Measurements from ENCODE around the gene KCNJ2.

Gene KCNJ2

GRCh38 chr17:70181376-70181775 is 12.0 kb downstream of the KCNJ2 start:
- Histone ChIP-seq H3K27ac (ENCODE audit: low read length) (no peak overlapping the region), H3K27me3 (ENCODE audit: low read depth, low read length) (no peaks in the 10 kb centered on the region), H3K4me3 (ENCODE audit: low read length) (no peak overlapping the region), H3K4me2 (ENCODE audit: low read length) (no peak overlapping the region), H4K20me1 (ENCODE audit: insufficient read depth, low read length) (no peaks in the 10 kb centered on the region), H3K9ac (ENCODE audit: low read length) (no peak overlapping the region), H3K79me2 (ENCODE audit: low read length) (no peaks in the 10 kb centered on the region), H2AFZ (ENCODE audit: low read depth, low read length) (no peak overlapping the region), H3K9me3 (ENCODE audit: insufficient read depth, low read length) (no peaks in the 10 kb centered on the region), H3K36me3 (replicated peaks; ENCODE audit: low read depth, low read length) (no peaks in the 10 kb centered on the region), H3K4me1 (ENCODE audit: low read length) (no peaks in the 10 kb centered on the region)
- no peak for TF ChIP-seq EZH2phosphoT487 (IDR thresholded peaks at IDR 0.05; ENCODE audit: low read depth)
- TF ChIP-seq, protein P1, sequence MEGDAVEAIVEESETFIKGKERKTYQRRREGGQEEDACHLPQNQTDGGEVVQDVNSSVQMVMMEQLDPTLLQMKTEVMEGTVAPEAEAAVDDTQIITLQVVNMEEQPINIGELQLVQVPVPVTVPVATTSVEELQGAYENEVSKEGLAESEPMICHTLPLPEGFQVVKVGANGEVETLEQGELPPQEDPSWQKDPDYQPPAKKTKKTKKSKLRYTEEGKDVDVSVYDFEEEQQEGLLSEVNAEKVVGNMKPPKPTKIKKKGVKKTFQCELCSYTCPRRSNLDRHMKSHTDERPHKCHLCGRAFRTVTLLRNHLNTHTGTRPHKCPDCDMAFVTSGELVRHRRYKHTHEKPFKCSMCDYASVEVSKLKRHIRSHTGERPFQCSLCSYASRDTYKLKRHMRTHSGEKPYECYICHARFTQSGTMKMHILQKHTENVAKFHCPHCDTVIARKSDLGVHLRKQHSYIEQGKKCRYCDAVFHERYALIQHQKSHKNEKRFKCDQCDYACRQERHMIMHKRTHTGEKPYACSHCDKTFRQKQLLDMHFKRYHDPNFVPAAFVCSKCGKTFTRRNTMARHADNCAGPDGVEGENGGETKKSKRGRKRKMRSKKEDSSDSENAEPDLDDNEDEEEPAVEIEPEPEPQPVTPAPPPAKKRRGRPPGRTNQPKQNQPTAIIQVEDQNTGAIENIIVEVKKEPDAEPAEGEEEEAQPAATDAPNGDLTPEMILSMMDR (IDR thresholded peaks at IDR 0.05; ENCODE audit: low read depth, low read length), result no peak

GRCh38 chr17:70181866-70182265 is 12.5 kb downstream of the KCNJ2 start:
- Histone ChIP-seq H3K4me1 (ENCODE audit: low read length) (no peaks in the 10 kb centered on the region), H3K79me2 (ENCODE audit: low read length) (no peaks in the 10 kb centered on the region)

DNA sequence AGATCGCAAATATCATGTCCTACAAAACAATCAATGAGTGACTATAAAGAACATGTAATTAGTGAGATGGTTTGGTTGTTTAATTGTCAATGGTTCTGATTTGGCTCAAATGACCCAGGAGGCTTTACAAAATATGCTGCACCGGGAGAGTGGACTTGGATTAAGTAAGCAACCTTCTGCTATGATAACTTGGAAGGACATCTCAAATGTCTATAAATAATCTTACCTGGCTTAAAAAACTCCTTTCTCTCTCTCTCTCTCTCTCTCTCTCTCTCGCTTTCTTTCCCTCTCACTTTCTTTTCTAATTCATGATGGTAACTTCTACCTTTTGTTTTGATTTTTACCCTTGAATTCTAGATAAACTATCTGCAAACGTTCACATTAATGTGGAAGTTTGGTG is 14.2 kb downstream of the KCNJ2 start:
- Histone ChIP-seq H3K27me3 (ENCODE audit: low read depth, low read length) (no peaks in the 10 kb centered on the region), H3K4me3 (ENCODE audit: low read length) (no peak overlapping the region), H3K79me2 (ENCODE audit: low read length) (no peaks in the 10 kb centered on the region), H2AFZ (ENCODE audit: low read depth, low read length) (no peak overlapping the region), H3K4me2 (ENCODE audit: low read length) (no peak overlapping the region), H4K20me1 (ENCODE audit: insufficient read depth, low read length) (no peaks in the 10 kb centered on the region), H3K27ac (ENCODE audit: low read length) (no peak overlapping the region), H3K36me3 (replicated peaks; ENCODE audit: low read depth, low read length) (no peaks in the 10 kb centered on the region), H3K9ac (ENCODE audit: low read length) (no peak overlapping the region), H3K9me3 (ENCODE audit: insufficient read depth, low read length) (no peaks in the 10 kb centered on the region), H3K4me1 (ENCODE audit: low read length) (no peaks in the 10 kb centered on the region)
- no peak for TF ChIP-seq EZH2phosphoT487 (IDR thresholded peaks at IDR 0.05; ENCODE audit: low read depth)
- TF ChIP-seq, protein P1 (IDR thresholded peaks at IDR 0.05; ENCODE audit: low read depth, low read length), result no peak

More at GRCh38 chr17:70181866-70182265, 12.5 kb downstream of the KCNJ2 start:
- H3K9ac ChIP-seq (ENCODE audit: low read length), result no peak overlapping the region
- H2AFZ ChIP-seq (ENCODE audit: low read depth, low read length), result no peak overlapping the region
- H3K27me3 ChIP-seq (ENCODE audit: low read depth, low read length), result no peaks in the 10 kb centered on the region
- H3K27ac ChIP-seq (ENCODE audit: low read length), result no peak overlapping the region
- no peaks in the 10 kb centered on the region for H3K36me3 ChIP-seq (replicated peaks; ENCODE audit: low read depth, low read length)
- H4K20me1 ChIP-seq (ENCODE audit: insufficient read depth, low read length), result no peaks in the 10 kb centered on the region
- no peak overlapping the region for H3K4me3 ChIP-seq (ENCODE audit: low read length)
- H3K9me3 ChIP-seq (ENCODE audit: insufficient read depth, low read length), result no peaks in the 10 kb centered on the region
- no peak overlapping the region for H3K4me2 ChIP-seq (ENCODE audit: low read length)
- no peak for TF ChIP-seq EZH2phosphoT487 (IDR thresholded peaks at IDR 0.05; ENCODE audit: low read depth)
- TF ChIP-seq, protein P1 (IDR thresholded peaks at IDR 0.05; ENCODE audit: low read depth, low read length), result no peak

- no peaks in the 10 kb centered on the region for H3K27me3 ChIP-seq (ENCODE audit: low read depth, low read length)
- no peaks in the 10 kb centered on the region for H3K79me2 ChIP-seq (ENCODE audit: low read length)
- H4K20me1 ChIP-seq (ENCODE audit: insufficient read depth, low read length), result no peaks in the 10 kb centered on the region
- H3K9ac ChIP-seq (ENCODE audit: low read length), result no peak overlapping the region
- H3K4me2 ChIP-seq (ENCODE audit: low read length), result no peak overlapping the region
- no peaks in the 10 kb centered on the region for H3K4me1 ChIP-seq (ENCODE audit: low read length)
- H3K4me3 ChIP-seq (ENCODE audit: low read length), result no peak overlapping the region
- TF ChIP-seq, protein P1 (IDR thresholded peaks at IDR 0.05; ENCODE audit: low read depth, low read length), result no peak
- no peak for TF ChIP-seq EZH2phosphoT487 (IDR thresholded peaks at IDR 0.05; ENCODE audit: low read depth)
- no peak overlapping the region for H3K27ac ChIP-seq (ENCODE audit: low read length)
- H2AFZ ChIP-seq (ENCODE audit: low read depth, low read length), result no peak overlapping the region
- H3K9me3 ChIP-seq (ENCODE audit: insufficient read depth, low read length), result no peaks in the 10 kb centered on the region
- no peaks in the 10 kb centered on the region for H3K36me3 ChIP-seq (replicated peaks; ENCODE audit: low read depth, low read length)
Measured at GRCh38 chr17:70184207-70184606, 14.9 kb downstream of the KCNJ2 start.
